Activated T-helper 1 cell treated with anti-CD3 and anti-CD28 coated beads, Interleukin-2, amount 50 U/mL, for 16 hours (primary cell): ENCODE results near the gene MRPL49.
"Not testable (repeated sequence)": the region's sequence is repeated elsewhere in the genome, so short reads cannot be mapped to it uniquely, and the experiment has no call there.

Source experiments
- DNase-seq, 2 donors: peaks; one replicate each; pipeline ENCODE4 v3.0.0-alpha.2; 2020; ENCODE audit warnings: low read depth in 1 of 2, low spot score in 1 of 2

MRPL49 gene

DNA sequence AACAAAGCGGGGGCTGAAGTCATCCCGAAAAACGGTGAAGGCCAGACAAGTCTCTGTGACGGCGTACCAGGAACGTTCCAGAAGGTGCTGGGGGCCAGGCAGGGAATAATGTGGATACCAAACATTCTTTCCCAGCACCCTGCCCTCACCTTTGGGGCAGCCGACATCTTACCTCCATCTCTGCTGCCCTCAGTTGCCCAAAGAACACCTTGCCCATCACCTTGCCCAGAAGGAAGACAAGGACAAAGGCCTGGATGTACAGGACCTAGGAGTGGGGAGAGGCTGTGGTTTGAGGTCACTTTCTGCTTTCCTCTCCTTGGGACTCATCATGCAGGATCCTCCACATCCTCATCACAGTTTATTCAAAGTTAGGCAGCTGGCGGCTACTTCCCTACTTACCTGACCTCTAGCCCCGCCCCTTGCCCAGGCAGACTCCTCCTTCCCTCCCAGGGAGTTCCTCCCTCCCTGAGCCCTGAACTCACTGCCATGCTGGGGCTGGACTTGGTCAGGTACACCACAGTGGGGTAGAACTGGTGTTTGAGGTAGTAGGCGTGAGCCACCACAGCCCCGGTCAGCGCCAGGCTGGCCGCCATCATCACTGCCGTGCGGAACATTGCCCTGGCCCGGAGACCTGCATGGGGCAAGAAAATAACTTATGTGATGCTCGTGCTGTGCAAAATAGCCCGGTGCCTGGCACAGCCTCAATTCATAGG, 11.0 kb downstream of the MRPL49 start:
- no peak for DNase-seq

DNA sequence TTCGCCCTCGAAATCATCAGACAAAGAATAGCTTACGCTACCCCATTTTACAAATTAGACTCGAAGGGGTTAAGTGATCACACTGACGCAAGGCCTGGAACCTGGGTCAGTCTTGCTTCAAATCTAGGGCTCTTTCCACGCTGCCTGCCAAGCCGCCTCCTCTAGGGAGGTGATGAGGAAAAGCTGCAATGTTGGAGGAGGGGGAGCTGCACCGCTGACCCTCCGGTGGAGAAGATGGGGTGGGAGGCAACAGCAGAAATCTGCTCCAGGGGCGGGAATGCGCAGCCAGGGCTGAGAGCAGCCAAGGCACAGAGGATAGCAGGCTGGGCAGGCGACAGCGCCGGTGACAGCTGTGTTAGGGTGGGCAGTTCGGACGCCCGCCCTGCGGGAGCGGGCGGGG, 11.6 kb downstream of the MRPL49 start:
- no peak for DNase-seq

GRCh38 chr11:65134240-65134951, 12.3 kb downstream of the MRPL49 start, which contains the start of gene SYVN1:
TSS of gene SYVN1 (minus strand) at chr11:65134519. CDS start at chr11:65133601, 918 bp downstream.
- DNase-seq: peak; percentile 86 to 88

DNA sequence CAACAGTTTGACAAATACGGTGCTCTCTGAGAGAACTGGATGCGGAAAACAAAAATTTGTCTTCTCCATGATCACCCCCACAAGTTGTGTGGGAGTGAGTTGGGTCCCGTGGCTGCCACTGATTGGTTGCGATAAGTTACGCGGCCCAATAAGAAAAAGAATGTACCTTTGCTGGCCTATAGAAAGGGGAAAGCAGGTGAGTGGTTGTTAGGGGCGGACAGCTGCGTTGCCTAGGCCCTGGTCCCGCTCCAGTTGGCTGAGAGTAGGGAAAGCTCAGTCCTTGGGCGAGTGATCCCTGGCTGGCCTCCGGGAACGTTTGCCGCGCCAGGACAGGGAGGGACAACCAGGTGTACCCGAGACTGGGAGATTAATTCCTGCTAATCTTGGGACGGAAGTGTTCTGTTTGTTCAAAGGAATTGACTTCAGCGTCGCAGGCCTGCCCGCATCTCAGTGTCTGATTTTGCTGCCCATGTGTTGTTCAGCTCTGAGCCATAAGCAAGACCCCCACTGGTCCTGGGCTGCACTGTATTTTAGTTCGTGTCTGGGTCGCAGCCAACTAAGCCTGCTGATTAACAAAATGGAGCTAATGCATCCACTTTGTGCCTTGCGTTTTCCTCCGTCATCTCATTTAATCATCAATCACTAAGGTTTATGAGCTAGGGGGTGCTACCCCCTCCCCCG, 13.0 kb downstream of the MRPL49 start:
- DNase-seq: peak; percentile 59 to 75

DNA sequence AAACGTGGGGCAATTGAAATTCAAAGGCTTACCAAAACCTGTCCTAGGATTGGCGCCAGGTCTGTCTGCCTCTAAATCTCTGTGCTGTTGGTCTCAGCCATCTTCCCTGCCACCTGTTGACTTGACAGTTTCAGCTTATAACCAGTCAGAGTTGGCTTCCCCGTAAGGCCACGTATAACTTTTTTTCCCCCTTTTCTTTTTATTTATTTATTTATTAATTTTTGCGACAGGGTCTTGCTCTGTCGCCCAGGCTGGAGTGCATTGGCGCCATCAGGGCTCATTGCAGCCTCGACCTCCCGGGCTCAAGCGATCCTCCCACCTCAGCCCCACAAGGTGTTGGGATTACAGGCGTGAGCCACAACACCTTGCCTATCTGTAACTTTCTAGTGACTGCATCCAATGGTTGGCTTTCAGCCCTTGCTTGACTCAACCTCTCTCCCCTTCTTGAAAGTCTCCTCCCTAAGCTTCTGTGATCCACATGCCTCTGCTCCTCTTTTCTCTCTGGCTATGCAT, 13.6 kb downstream of the MRPL49 start:
- no peak for DNase-seq

- DNase-seq: no peak
These were observed 14.5 kb downstream of the MRPL49 start for GRCh38 chr11:65136515-65137096.

DNA sequence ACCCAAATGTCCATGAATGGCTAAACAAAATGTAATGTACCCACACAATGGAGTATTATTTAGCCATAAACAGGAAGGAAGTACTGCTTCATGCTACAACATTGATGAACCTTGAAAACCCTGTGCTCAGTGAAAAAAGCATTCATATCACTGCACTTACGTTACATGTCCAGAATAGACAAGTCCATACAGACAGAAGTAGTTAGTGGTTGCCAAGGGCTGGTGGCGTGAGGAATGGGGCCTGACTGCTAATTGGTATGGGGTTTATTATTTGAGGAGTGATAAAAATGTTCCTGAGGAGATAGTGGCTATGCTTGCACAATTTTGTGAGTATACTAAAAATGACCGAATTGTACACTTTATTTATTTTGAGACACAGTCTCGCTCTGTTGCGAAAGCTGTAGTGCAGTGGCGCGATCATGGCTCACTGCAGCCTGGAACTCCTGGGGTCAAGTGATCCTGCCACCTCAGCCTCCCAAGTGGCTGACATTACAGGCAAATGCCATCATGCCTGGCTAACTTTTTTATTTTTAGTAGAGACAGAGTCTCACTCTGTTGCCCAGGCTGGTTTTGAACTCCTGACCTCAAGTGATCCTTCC, 19.9 kb downstream of the MRPL49 start:
- no peak for DNase-seq

GRCh38 chr11:65147352-65148075, 25.4 kb downstream of the MRPL49 start:
- DNase-seq: no peak

GRCh38 chr11:65148657-65149056, 26.5 kb downstream of the MRPL49 start:
- no peak for DNase-seq

DNA sequence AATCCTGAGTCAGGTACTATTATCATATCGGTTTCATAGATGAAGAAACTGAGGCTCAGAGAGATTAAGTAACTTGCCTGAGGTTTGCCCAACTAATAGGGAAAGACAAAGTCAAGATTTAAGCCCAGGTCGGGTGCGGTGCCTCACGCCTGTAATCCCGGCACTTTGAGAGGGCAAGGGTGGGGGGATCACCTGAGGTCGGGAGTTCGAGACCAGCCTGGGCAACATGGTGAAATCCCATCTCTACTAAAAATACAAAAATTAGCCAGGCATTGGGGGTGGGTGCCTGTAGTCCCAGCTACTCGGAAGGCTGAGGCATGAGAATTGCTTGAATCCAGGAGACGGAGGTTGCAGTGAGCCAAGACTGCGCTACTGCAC, 28.0 kb downstream of the MRPL49 start:
- not testable (repeated sequence) for DNase-seq

- no peak for DNase-seq
These were observed 28.6 kb downstream of the MRPL49 start for GRCh38 chr11:65150509-65151299.

- no peak for DNase-seq
These were observed 29.3 kb downstream of the MRPL49 start for GRCh38 chr11:65151331-65151899.

DNA sequence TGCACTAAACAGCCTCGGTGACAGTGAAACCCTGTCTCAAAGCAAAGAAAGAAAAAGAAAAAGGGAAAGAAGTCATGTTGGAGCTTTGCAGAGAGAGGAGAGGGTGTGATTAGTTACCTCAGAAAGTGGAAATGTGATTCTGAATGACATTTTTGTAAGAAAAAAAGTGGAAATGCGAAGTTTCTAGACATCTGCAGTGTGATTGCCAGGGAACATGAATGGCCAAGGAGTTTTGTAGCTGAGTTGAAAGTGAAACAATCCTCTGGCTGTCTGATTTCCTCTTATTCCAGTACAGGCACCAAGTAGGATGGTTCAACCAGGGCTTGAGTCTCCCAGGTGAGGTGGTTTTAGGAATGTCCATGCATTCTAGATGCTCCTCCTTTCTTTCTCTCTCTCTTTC, 30.0 kb downstream of the MRPL49 start:
- DNase-seq: no peak

GRCh38 chr11:65156256-65156655, 34.1 kb downstream of the MRPL49 start:
- DNase-seq: no peak

DNA sequence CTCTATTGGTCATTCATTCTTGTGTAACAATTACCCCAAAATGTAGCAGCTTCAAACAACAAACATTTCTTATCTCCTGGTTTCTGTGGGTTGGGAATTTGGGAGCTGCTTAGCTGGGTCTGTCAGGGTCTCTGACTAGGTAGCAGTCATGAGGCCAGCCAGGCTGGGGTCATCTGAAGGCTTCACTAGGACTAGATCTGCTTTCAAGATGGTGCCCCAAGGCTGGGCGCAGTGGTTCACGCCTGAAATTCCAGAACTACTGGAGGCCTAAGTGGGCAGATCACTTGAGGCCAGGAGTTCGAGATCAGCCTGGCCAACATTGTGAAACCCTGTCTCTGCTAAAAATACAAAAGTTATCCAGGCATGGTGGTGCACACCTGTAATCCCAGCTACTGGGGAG, 34.8 kb downstream of the MRPL49 start:
- no peak for DNase-seq

DNA sequence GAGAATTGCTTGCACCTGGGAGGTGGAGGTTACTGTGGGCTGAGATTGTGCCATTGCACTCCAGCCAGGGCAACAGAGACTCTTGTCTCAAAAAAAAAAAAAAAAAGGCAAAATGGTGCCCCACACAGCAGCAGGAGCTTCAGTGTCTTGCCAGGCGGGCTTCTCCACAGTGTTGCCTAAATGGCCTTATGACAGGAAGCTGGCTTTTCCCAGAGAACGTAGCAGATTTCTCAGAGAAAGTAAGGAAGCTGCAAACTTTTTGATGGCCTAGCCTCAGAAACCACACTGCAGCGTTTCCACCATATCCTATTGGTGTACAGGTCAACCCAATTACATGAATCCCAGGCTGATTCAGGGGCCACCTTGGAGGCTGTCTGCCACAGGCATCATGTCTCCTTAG, 35.2 kb downstream of the MRPL49 start:
- DNase-seq: no peak

DNA sequence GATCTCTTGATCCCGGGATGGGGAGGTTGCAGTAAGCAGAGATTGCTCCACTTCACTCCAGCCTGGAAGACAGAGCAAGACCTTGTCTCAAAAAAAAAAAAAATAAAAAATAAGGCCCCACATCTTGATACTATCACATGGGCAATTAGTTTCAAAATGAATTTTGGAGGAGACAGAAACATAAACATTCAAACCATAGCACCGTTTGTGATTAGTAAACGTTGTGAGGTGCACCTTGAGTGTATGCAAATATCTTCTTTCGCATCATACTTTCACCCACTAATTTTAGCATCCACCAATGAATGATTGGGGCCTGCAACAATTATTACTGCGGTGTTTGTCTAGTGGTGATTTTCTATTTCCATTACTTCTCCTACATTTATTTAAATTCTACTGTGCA, 36.9 kb downstream of the MRPL49 start:
- no peak for DNase-seq

DNA sequence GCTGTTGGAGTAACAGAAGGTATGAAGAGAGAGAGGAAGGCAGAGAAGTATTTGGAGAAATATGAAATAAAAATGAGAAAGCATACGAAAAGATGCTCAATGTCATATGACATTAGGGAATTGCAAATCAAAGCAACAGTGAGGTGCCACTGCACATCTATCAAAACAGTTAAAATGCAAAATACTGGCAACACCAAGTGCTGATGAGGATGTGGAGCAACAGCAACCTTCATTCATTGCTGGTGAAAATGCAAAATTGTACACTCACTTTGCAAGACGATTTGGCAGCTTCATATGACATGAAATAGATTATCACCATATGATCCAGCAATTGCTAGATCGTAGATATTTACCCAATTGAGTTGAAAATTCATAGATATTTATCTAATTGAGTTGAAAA, 38.5 kb downstream of the MRPL49 start:
- DNase-seq: no peak

GRCh38 chr11:65163684-65164083, 41.6 kb downstream of the MRPL49 start:
- DNase-seq: no peak
